HCT116 (cell line): ENCODE measurements around the gene OR10A5. TPM values are rescaled to one million over a fixed set of nuclear protein-coding genes. Genes with fewer than 3 reads are reported as not detected.

Source experiments
- ATAC-seq: fragments of 200-7000 bp; cut with Tn5 transposase; 2 replicates; pipeline ENCODE4 v1.9.1; 2020; ENCODE audit warnings: mild to moderate bottlenecking, moderate library complexity
- BruUV-seq: library from RNA; stranded (reverse); fragments of 400-500 nt; replicated peaks from 2 replicates; lab custom pipeline; 2021; lab: Mats Ljungman, UMichigan
- CTCF ChIA-PET: fragments of 300-600 bp; sonication (Branson Sonifier 250); formaldehyde crosslinking; loops from one replicate; lab custom pipeline; 2021; ENCODE audit warnings: antibody characterized with exemption; lab: Charles Lee
- POLR2A ChIA-PET: fragments of 300-600, 350-600 bp; sonication (Branson Sonifier 250); formaldehyde crosslinking; loops from one replicate; lab custom pipeline; 2021; ENCODE audit warnings: antibody characterized with exemption; lab: Charles Lee
- RAD21 ChIA-PET, 2 experiments: fragments of 300-600 bp; sonication (Branson Sonifier 250); formaldehyde crosslinking; loops; one replicate each; lab custom pipeline; 2023; ENCODE audit warnings: low total read pairs in 2 of 2; ENCODE audit not compliant: uncharacterized antibody in 2 of 2, unreplicated experiment in 2 of 2, low non-redundant PET in 1 of 2; lab: Charles Lee
- DNase-seq: peaks from one replicate; pipeline ENCODE4 v3.0.0-alpha.2; 2010; ENCODE audit warnings: low read depth, low spot score
- H2AFZ ChIP-seq: fragments of 200-600 bp; shearing (Covaris generic), sonication (generic); 2 replicates; pipeline ENCODE4 v1.6.1; 2017; ENCODE audit warnings: low read depth, mixed run types, mixed read lengths, antibody characterized with exemption, low read length; ENCODE audit not compliant: poor library complexity, severe bottlenecking
- H3K27ac ChIP-seq: 2 replicates; pipeline ENCODE4 v1.5.1; 2012; ENCODE audit warnings: low read depth, low read length
- H3K27me3 ChIP-seq: fragments of 200-600 bp; sonication (generic); 2 replicates; pipeline ENCODE4 v1.6.1; 2016; ENCODE audit warnings: mixed run types, low read length, mixed read lengths; ENCODE audit not compliant: insufficient read depth
- H3K36me3 ChIP-seq, 2 experiments: fragments of 200-500 bp in 1 of 2; fragments of 200-600 bp in 1 of 2; sonication (Bioruptor generic) in 1 of 2; sonication (generic) in 1 of 2; 2 replicates each; pipeline versions ENCODE4 v1.5.1 to v1.6.1; 2014 to 2016; ENCODE audit warnings: low read length in 2 of 2, inconsistent platforms in 1 of 2, mixed read lengths in 1 of 2, mixed run types in 1 of 2; ENCODE audit not compliant: insufficient read depth in 2 of 2, control insufficient read depth in 1 of 2
- H3K4me1 ChIP-seq, 2 experiments: fragments of 200-600 bp in 1 of 2; sonication (generic) in 1 of 2; 2 replicates each; pipeline versions ENCODE4 v1.5.1 to v1.6.1; 2012 to 2017; ENCODE audit warnings: low read length in 2 of 2, inconsistent platforms in 1 of 2, mild to moderate bottlenecking in 1 of 2, mixed read lengths in 1 of 2, mixed run types in 1 of 2, moderate library complexity in 1 of 2; ENCODE audit not compliant: insufficient read depth in 2 of 2, control insufficient read depth in 1 of 2
- H3K4me2 ChIP-seq: fragments of 200-600 bp; sonication (generic); 2 replicates; pipeline ENCODE4 v1.6.1; 2017; ENCODE audit warnings: mixed run types, low read length, mixed read lengths
- H3K4me3 ChIP-seq, 2 experiments: fragments of 200-600 bp in 1 of 2; sonication (generic) in 1 of 2; replicated peaks in 1 of 2; 2 replicates each; pipeline ENCODE4 v1.5.1; 2011 to 2016; ENCODE audit warnings: low read length in 2 of 2, control low read depth in 1 of 2, low read depth in 1 of 2, mild to moderate bottlenecking in 1 of 2, mixed read lengths in 1 of 2, mixed run types in 1 of 2
- H3K79me2 ChIP-seq: fragments of 200-600 bp; sonication (generic); 2 replicates; pipeline ENCODE4 v1.6.1; 2017; ENCODE audit warnings: mild to moderate bottlenecking, mixed run types, low read length, moderate library complexity, mixed read lengths; ENCODE audit not compliant: insufficient read depth
- H3K9ac ChIP-seq: fragments of 200-600 bp; sonication (generic); 2 replicates; pipeline ENCODE4 v1.6.1; 2016; ENCODE audit warnings: low read length, mixed read lengths
- H3K9me2 ChIP-seq: fragments of 200-600 bp; sonication (generic), shearing (Covaris generic); 2 replicates; pipeline ENCODE4 v1.6.1; 2017; ENCODE audit warnings: mixed run types, mild to moderate bottlenecking, moderate library complexity; ENCODE audit not compliant: insufficient read depth
- H3K9me3 ChIP-seq, 2 experiments: fragments of 200-500 bp in 1 of 2; fragments of 200-600 bp in 1 of 2; sonication (Bioruptor generic) in 1 of 2; sonication (generic) in 1 of 2; 2 replicates each; pipeline ENCODE4 v1.6.1; 2014 to 2017; ENCODE audit warnings: low read length in 2 of 2, mixed read lengths in 2 of 2, inconsistent platforms in 1 of 2, low read depth in 1 of 2, mild to moderate bottlenecking in 1 of 2, mixed run types in 1 of 2, moderate library complexity in 1 of 2; ENCODE audit not compliant: control insufficient read depth in 1 of 2, insufficient read depth in 1 of 2
- H4K20me1 ChIP-seq: fragments of 200-600 bp; sonication (generic), shearing (Covaris generic); 2 replicates; pipeline ENCODE4 v1.6.1; 2017; ENCODE audit warnings: mixed run types, mild to moderate bottlenecking, moderate library complexity; ENCODE audit not compliant: insufficient read depth
- CBX3 ChIP-seq: IDR thresholded peaks from 2 replicates; pipeline ENCODE4 v1.6.1; 2012; ENCODE audit warnings: low read depth
- EGR1 ChIP-seq: IDR thresholded peaks from 2 replicates; pipeline ENCODE4 v1.6.1; 2012; ENCODE audit warnings: low read depth
- EZH2 ChIP-seq: fragments of 200-600 bp; sonication (generic); IDR thresholded peaks from 2 replicates; pipeline ENCODE4 v1.6.1; 2017; ENCODE audit warnings: antibody characterized with exemption, mixed run types
- FOSL1 ChIP-seq: IDR thresholded peaks from 2 replicates; pipeline ENCODE4 v1.6.1; 2012; ENCODE audit warnings: low read depth
- POLR2AphosphoS5 ChIP-seq: IDR thresholded peaks from 2 replicates; pipeline ENCODE4 v1.6.1; 2011; ENCODE audit warnings: mild to moderate bottlenecking, low read depth, low read length, moderate library complexity
- RAD21 ChIP-seq: IDR thresholded peaks from 2 replicates; pipeline ENCODE4 v1.6.1; 2012; ENCODE audit warnings: low read depth, mild to moderate bottlenecking
- SIN3A ChIP-seq: IDR thresholded peaks from 2 replicates; pipeline ENCODE4 v1.6.1; 2012; ENCODE audit warnings: low read depth
- SP1 ChIP-seq: IDR thresholded peaks from 2 replicates; pipeline ENCODE4 v1.6.1; 2012; ENCODE audit warnings: low read depth
- YY1 ChIP-seq: IDR thresholded peaks from 2 replicates; pipeline ENCODE4 v1.6.1; 2011; ENCODE audit warnings: low read length, low read depth, moderate library complexity, mild to moderate bottlenecking; ENCODE audit not compliant: insufficient replicate concordance; ENCODE audit errors: extremely low read depth
- ZBTB33 ChIP-seq: IDR thresholded peaks from 2 replicates; pipeline ENCODE4 v1.6.1; 2011; ENCODE audit warnings: mild to moderate bottlenecking, low read length, moderate library complexity; ENCODE audit not compliant: insufficient replicate concordance; ENCODE audit errors: extremely low read depth
- ZFX ChIP-seq: fragments of 450-650 bp; IDR thresholded peaks from 2 replicates; pipeline ENCODE4 v1.6.1; 2017
- intact Hi-C: fragments of 100-400 bp; cut with micrococcal nuclease; formaldehyde crosslinking; loops from 2 replicates; pipeline ENCODE4 v1.10.0; 2022
- total RNA-seq: library from RNA; stranded (reverse); gene quantifications from one replicate; pipeline ENCODE4 v1.2.1, GENCODE V29; 2021; ENCODE audit not compliant: unreplicated experiment
- TF ChIP-seq, protein P1 (sequence below): IDR thresholded peaks from 2 replicates; pipeline ENCODE4 v1.6.1; 2012

Gene OR10A5
- total RNA-seq, 1 experiment from 2014 or later, result not detected

DNA sequence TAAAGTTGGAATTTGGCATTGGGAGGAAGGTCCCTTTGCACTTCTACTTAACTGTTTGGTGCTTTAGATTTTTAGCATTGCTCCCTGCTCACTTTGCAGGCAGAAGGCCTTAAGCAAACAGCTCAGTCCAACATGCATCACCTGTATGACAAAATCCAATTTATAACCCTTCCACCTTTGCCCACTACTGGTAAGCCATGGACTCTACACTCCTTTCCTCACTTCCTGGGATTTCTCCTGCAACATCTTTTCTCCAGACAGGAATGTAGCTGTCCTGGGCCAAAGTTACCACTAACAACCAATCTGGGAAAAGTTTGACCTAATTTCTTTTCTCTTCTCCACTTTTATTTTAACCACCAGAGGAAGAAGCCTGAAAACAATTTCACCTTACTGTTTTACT, 48.6 kb downstream of the OR10A5 start:
- intact Hi-C loops, result no loop called here
- peaks cover 43% of the 10 kb centered on the region for H3K27me3 ChIP-seq
- H3K9me3 ChIP-seq, result no peaks in the 10 kb centered on the region
- ChIA-PET POLR2A (no interaction called here), CTCF (no interaction called here), RAD21 (no interaction called here)
- H3K4me3 ChIP-seq, result no peak overlapping the region
- ATAC-seq, result peak; percentile 32; the same call in 1 of the 2 replicates
- no peak overlapping the region for H2AFZ ChIP-seq
- no peaks in the 10 kb centered on the region for H3K36me3 ChIP-seq
- BruUV-seq, result no TSS peak
- H3K9ac ChIP-seq, result no peak overlapping the region
- no peaks in the 10 kb centered on the region for H3K9me2 ChIP-seq
- H3K4me2 ChIP-seq, result no peak overlapping the region
- no peaks in the 10 kb centered on the region for H3K4me1 ChIP-seq
- no peaks in the 10 kb centered on the region for H3K79me2 ChIP-seq
- H3K27ac ChIP-seq, result no peak overlapping the region
- H4K20me1 ChIP-seq, result no peaks in the 10 kb centered on the region
- DNase-seq, result no peak
- TF ChIP-seq FOSL1 (no peak), EZH2 (no peak), ZFX (no peak), SP1 (no peak), RAD21 (no peak), POLR2AphosphoS5 (no peak), CBX3 (no peak), EGR1 (no peak), ZBTB33 (no peak)
- TF ChIP-seq, protein P1, sequence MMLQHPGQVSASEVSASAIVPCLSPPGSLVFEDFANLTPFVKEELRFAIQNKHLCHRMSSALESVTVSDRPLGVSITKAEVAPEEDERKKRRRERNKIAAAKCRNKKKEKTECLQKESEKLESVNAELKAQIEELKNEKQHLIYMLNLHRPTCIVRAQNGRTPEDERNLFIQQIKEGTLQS, result no peak
- TF ChIP-seq, all 23 proteins: peak for 0

- Histone ChIP-seq H3K9me2 (no peaks in the 10 kb centered on the region), H3K9me3 (no peaks in the 10 kb centered on the region), H4K20me1 (no peaks in the 10 kb centered on the region), H3K9ac (no peak overlapping the region), H3K4me1 (no peaks in the 10 kb centered on the region), H2AFZ (no peak overlapping the region), H3K4me2 (no peak overlapping the region), H3K4me3 (no peak overlapping the region), H3K27me3 (peaks cover 49% of the 10 kb centered on the region), H3K79me2 (no peaks in the 10 kb centered on the region), H3K36me3 (no peaks in the 10 kb centered on the region), H3K27ac (no peak overlapping the region)
- TF ChIP-seq YY1 (no peak), SIN3A (no peak)
- no TSS peak for BruUV-seq
- no peak for ATAC-seq
- intact Hi-C loops, result no loop called here
- ChIA-PET CTCF (no interaction called here), RAD21 (no interaction called here), POLR2A (no interaction called here)
- DNase-seq, result no peak
Measured at GRCh38 chr11:6895010-6895409, 49.5 kb downstream of the OR10A5 start.
